SU-DHL-6 (cell line): ENCODE results near the gene UBA1.
A peak's percentile ranks its signal among the peaks of the same experiment; 100 is the strongest.

ENCODE experiments used
- H2AFZ ChIP-seq: fragments of 200-600 bp; sonication (generic); 2 replicates; pipeline ENCODE4 v1.6.1; 2014; ENCODE audit warnings: low read depth, mild to moderate bottlenecking, moderate library complexity, mixed read lengths, antibody characterized with exemption, low read length; ENCODE audit not compliant: severe bottlenecking
- H3F3A ChIP-seq: fragments of 200-600 bp; shearing (Covaris generic); 2 replicates; pipeline ENCODE4 v1.6.0; 2016; ENCODE audit warnings: antibody characterized with exemption, mild to moderate bottlenecking; ENCODE audit not compliant: insufficient read depth
- H3K27ac ChIP-seq: fragments of 200-600 bp; sonication (generic); 2 replicates; pipeline ENCODE4 v1.5.1; 2016; ENCODE audit warnings: low read depth, mild to moderate bottlenecking, low read length, moderate library complexity, mixed read lengths
- H3K27me3 ChIP-seq: fragments of 200-600 bp; sonication (generic), shearing (Covaris generic); 2 replicates; pipeline ENCODE4 v1.6.0; 2014; ENCODE audit warnings: mild to moderate bottlenecking, low read length
- H3K36me3 ChIP-seq: fragments of 200-600 bp; sonication (generic); 2 replicates; pipeline ENCODE4 v1.6.1; 2014; ENCODE audit warnings: mild to moderate bottlenecking, low read length, mixed read lengths
- H3K4me2 ChIP-seq: fragments of 300-600, 200-600 bp; shearing (Covaris generic), sonication (generic); 2 replicates; pipeline ENCODE4 v1.6.0; 2014; ENCODE audit warnings: low read length, low read depth, mild to moderate bottlenecking; ENCODE audit not compliant: poor library complexity, severe bottlenecking
- H3K4me3 ChIP-seq: fragments of 200-600 bp; sonication (generic); 2 replicates; pipeline ENCODE4 v1.5.1; 2014; ENCODE audit warnings: antibody characterized with exemption, low read length, mild to moderate bottlenecking, mixed read lengths; ENCODE audit not compliant: insufficient read depth, poor library complexity, severe bottlenecking
- H3K79me2 ChIP-seq: fragments of 200-600 bp; sonication (generic); 2 replicates; pipeline ENCODE4 v1.6.1; 2014; ENCODE audit warnings: mild to moderate bottlenecking, low read length, moderate library complexity; ENCODE audit not compliant: insufficient read depth
- H3K9ac ChIP-seq: fragments of 200-600 bp; sonication (generic); 2 replicates; pipeline ENCODE4 v1.7.0; 2014; ENCODE audit warnings: mild to moderate bottlenecking, low read length
- H3K9me2 ChIP-seq: fragments of 200-600 bp; sonication (generic); replicated peaks from 2 replicates; pipeline ENCODE4 v1.6.1; 2014; ENCODE audit warnings: low read length; ENCODE audit not compliant: insufficient read depth
- H3K9me3 ChIP-seq: fragments of 200-600 bp; sonication (generic); 2 replicates; pipeline ENCODE4 v1.6.1; 2014; ENCODE audit warnings: low read length, mixed read lengths; ENCODE audit not compliant: insufficient read depth
- H4K20me1 ChIP-seq: fragments of 200-600 bp; sonication (generic); 2 replicates; pipeline ENCODE4 v1.6.1; 2014; ENCODE audit warnings: low read depth, mild to moderate bottlenecking, antibody characterized with exemption, low read length, moderate library complexity, mixed read lengths
- EZH2phosphoT487 ChIP-seq: fragments of 200-600 bp; sonication (generic), shearing (Covaris generic); conservative IDR thresholded peaks from 2 replicates; pipeline ENCODE4 v1.6.1; 2018; ENCODE audit warnings: mild to moderate bottlenecking, antibody characterized with exemption, low read length, moderate library complexity, mixed read lengths
- TF ChIP-seq, protein P1 (sequence below): fragments of 200-600 bp; sonication (generic); IDR thresholded peaks from one replicate; pipeline ENCODE4 v1.5.1; 2017; ENCODE audit warnings: antibody characterized with exemption, mild to moderate bottlenecking, low read length, moderate library complexity; ENCODE audit not compliant: insufficient read depth, poor library complexity, severe bottlenecking

The UBA1 gene

DNA sequence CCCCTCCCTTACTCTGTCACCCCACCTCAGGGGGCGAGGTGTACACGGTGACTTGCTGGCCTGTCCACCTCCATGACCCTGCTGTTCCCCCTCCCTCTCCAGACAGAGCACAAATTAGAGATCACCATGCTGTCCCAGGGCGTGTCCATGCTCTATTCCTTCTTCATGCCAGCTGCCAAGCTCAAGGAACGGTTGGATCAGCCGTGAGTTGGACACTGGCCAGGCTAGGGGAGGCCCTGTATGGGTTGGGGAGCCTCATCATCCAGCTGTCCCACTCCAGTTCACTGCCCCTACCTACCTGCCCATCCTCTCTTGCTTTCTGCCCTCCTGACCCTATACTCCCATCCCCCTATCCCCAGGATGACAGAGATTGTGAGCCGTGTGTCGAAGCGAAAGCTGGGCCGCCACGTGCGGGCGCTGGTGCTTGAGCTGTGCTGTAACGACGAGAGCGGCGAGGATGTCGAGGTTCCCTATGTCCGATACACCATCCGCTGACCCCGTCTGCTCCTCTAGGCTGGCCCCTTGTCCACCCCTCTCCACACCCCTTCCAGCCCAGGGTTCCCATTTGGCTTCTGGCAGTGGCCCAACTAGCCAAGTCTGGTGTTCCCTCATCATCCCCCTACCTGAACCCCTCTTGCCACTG, 20.9 kb downstream of the UBA1 start:
- Histone ChIP-seq H4K20me1 (no peaks in the 10 kb centered on the region; the same call in 1 of the 2 replicates), H3K36me3 (no peaks in the 10 kb centered on the region), H3F3A (peaks cover 15% of the 10 kb centered on the region), H3K27me3 (no peaks in the 10 kb centered on the region), H3K27ac (no peak overlapping the region), H2AFZ (no peak overlapping the region), H3K4me3 (no peak overlapping the region), H3K9me3 (no peaks in the 10 kb centered on the region), H3K9ac (no peak overlapping the region), H3K9me2 (no peaks in the 10 kb centered on the region), H3K79me2 (peaks cover 10% of the 10 kb centered on the region), H3K4me2 (no peak overlapping the region)
- TF ChIP-seq, protein P1, sequence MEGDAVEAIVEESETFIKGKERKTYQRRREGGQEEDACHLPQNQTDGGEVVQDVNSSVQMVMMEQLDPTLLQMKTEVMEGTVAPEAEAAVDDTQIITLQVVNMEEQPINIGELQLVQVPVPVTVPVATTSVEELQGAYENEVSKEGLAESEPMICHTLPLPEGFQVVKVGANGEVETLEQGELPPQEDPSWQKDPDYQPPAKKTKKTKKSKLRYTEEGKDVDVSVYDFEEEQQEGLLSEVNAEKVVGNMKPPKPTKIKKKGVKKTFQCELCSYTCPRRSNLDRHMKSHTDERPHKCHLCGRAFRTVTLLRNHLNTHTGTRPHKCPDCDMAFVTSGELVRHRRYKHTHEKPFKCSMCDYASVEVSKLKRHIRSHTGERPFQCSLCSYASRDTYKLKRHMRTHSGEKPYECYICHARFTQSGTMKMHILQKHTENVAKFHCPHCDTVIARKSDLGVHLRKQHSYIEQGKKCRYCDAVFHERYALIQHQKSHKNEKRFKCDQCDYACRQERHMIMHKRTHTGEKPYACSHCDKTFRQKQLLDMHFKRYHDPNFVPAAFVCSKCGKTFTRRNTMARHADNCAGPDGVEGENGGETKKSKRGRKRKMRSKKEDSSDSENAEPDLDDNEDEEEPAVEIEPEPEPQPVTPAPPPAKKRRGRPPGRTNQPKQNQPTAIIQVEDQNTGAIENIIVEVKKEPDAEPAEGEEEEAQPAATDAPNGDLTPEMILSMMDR, result no peak
- no peak for TF ChIP-seq EZH2phosphoT487

- TF ChIP-seq, protein P1, result no peak
- TF ChIP-seq EZH2phosphoT487, result no peak
- no peaks in the 10 kb centered on the region for H3K9me2 ChIP-seq
- H4K20me1 ChIP-seq, result no peaks in the 10 kb centered on the region; the same call in 1 of the 2 replicates
- H3K27ac ChIP-seq, result no peak overlapping the region
- H3K9me3 ChIP-seq, result no peaks in the 10 kb centered on the region
- peaks cover 15% of the 10 kb centered on the region for H3F3A ChIP-seq
- H3K4me3 ChIP-seq, result no peak overlapping the region
- H3K36me3 ChIP-seq, result no peaks in the 10 kb centered on the region
- no peak overlapping the region for H3K4me2 ChIP-seq
- no peak overlapping the region for H3K9ac ChIP-seq
- H3K79me2 ChIP-seq, result peaks cover 19% of the 10 kb centered on the region
- H2AFZ ChIP-seq, result no peak overlapping the region
- H3K27me3 ChIP-seq, result no peaks in the 10 kb centered on the region
Observed at GRCh38 chrX:47215291-47215900, 21.8 kb downstream of the UBA1 start.

DNA sequence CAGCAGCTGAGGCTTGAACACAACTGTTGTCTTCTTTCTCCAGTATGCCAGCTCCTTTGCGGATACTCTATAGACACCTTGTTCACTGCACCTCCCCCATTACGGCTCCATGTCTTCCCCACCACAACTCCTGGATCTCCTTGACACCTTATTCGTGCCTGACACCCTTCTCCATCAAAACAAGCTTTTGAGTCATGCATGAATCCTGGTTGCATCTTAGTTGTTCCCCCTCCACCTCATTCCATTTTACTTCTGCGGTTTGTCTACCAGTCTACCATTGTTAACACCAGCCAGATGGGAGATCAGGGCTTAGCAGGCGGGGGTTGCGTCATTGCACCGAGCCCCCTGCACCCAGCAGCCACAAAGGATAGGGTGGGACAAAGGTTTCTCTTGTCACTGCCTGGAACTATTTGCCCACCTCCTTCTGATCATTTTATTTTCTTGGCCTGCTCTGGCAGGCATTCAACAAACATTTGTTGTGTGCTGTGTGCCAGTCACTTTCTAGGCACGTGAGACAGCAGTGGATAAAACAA, 22.8 kb downstream of the UBA1 start:
- Histone ChIP-seq H3K4me2 (no peak overlapping the region), H2AFZ (no peak overlapping the region), H3K36me3 (no peaks in the 10 kb centered on the region), H3K27me3 (no peaks in the 10 kb centered on the region), H3K4me3 (no peak overlapping the region), H3K79me2 (peaks cover 29% of the 10 kb centered on the region), H3K9ac (no peak overlapping the region), H3K9me3 (no peaks in the 10 kb centered on the region), H3F3A (peaks cover 15% of the 10 kb centered on the region), H3K9me2 (no peaks in the 10 kb centered on the region), H3K27ac (peak overlapping the region; percentile 58; the same call in 1 of the 2 replicates), H4K20me1 (peaks cover 5% of the 10 kb centered on the region; the same call in 1 of the 2 replicates)
- TF ChIP-seq, protein P1, result no peak
- TF ChIP-seq EZH2phosphoT487, result no peak
